HFFc6 (cell line): Measurements from ENCODE around the gene TEX53. TPM values are rescaled to one million over a fixed set of nuclear protein-coding genes. Genes with fewer than 3 reads are reported as not detected.
A peak's percentile ranks its signal among the peaks of the same experiment; 100 is the strongest.

Source experiments
- DNase-seq: peaks from one replicate; pipeline ENCODE4 v3.0.0-alpha.2; 2018
- H3K27ac Mint-ChIP-seq: 2 replicates; pipeline ENCODE4 v1.8.0; 2020; ENCODE audit warnings: mild to moderate bottlenecking, mixed read lengths
- H3K27me3 Mint-ChIP-seq: 2 replicates; pipeline ENCODE4 v1.8.0; 2021; ENCODE audit warnings: mild to moderate bottlenecking, moderate library complexity, mixed read lengths; ENCODE audit not compliant: insufficient read depth
- H3K36me3 Mint-ChIP-seq: 2 replicates; pipeline ENCODE4 v1.8.0; 2021; ENCODE audit warnings: low read depth, mixed read lengths
- H3K4me1 Mint-ChIP-seq: 2 replicates; pipeline ENCODE4 v1.8.0; 2020; ENCODE audit warnings: low read depth, mixed read lengths
- H3K4me3 Mint-ChIP-seq: 2 replicates; pipeline ENCODE4 v1.8.0; 2020; ENCODE audit warnings: mild to moderate bottlenecking, moderate library complexity, mixed read lengths
- H3K9me3 Mint-ChIP-seq: 2 replicates; pipeline ENCODE4 v1.8.0; 2020; ENCODE audit warnings: mild to moderate bottlenecking, mixed read lengths
- CTCF ChIP-seq: fragments of 200-600 bp; sonication (generic); IDR thresholded peaks from 2 replicates; pipeline ENCODE4 v1.5.0; 2021; ENCODE audit warnings: antibody characterized with exemption, mild to moderate bottlenecking
- total RNA-seq, 6 experiments: library from RNA; stranded (reverse); fragmentation: NEBNext Ultra II Directional; extraction: Animal tissue kit (Norgen Biotek cat#: 25700); gene quantifications; 2 replicates in 1 of 6; 3 replicates in 5 of 6; pipeline ENCODE4 v1.2.3, GENCODE V29; 2021

The TEX53 gene
- total RNA-seq, 6 experiments from 2014 or later, result not detected

DNA sequence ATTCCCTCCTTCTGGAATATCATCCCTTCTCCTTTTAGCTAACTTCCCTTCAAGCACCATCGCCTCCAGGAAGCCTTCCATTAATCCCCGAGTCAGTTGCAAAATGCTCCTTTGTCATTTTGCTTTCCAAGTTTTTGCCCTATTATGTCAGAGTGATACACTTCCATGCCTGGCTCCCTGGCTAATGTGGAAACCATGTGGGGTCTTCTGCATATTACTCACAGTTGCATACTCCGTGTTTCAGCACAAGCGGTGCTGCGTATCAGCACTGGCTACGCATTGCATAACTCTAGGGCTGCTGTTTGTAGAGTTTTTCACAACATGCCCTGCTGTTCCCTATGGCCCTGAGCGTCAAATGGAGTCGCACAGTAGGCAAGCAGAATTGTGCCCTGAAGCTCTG is 1.9 kb downstream of the TEX53 start:
- no peaks in the 10 kb centered on the region for H3K9me3 Mint-ChIP-seq
- no peaks in the 10 kb centered on the region for H3K36me3 Mint-ChIP-seq
- H3K27me3 Mint-ChIP-seq, result peaks cover 19% of the 10 kb centered on the region
- H3K4me3 Mint-ChIP-seq, result no peak overlapping the region
- no peak for TF ChIP-seq CTCF
- H3K4me1 Mint-ChIP-seq, result peaks cover 32% of the 10 kb centered on the region
- no peak for DNase-seq
- no peak overlapping the region for H3K27ac Mint-ChIP-seq

- H3K4me1 Mint-ChIP-seq, result peaks cover 32% of the 10 kb centered on the region
- H3K27me3 Mint-ChIP-seq, result peaks cover 6% of the 10 kb centered on the region
- peak; percentile 95 for TF ChIP-seq CTCF
- no peaks in the 10 kb centered on the region for H3K36me3 Mint-ChIP-seq
- no peak overlapping the region for H3K4me3 Mint-ChIP-seq
- no peaks in the 10 kb centered on the region for H3K9me3 Mint-ChIP-seq
- peak overlapping the region; percentile 89 for H3K27ac Mint-ChIP-seq
- peak; percentile 74 for DNase-seq
These were observed 3.9 kb downstream of the TEX53 start for GRCh38 chr9:114653556-114654159.

DNA sequence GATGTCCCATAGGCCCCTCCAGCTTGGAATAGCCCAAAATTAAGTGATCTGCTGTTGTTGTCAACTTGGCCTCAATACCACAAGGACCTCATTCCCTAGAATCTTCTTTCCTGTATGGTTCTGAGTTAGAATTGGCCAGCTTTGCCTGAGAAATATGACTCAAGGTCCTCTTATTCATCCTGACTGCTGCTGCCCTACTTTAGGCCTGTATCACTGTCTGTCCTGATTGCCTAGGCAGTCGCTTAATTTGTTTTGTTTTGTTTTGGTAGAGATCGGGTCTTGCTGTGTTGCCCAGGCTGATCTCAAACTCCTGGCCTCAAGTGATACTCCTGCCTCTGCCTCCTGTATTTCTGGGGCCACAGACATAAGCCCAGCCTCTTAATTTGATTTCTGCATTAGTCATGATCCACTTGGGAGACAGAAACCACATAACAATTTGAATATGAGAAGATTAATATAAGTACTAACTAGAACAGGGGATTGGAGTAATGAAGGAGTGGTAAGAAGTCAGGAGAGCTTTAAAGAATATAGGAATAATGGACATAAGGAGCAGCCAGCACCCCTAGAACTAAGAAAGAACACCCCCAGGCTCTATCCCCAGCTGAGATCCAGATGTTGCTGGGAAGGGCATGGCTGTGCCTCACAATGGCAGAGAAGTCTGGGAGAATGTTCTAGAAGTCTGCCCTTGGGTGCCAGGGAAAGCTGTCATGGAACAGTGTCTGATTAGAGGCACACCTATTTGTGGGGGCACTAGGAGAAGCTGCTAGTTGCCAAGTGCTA is 4.6 kb downstream of the TEX53 start:
- Mint-ChIP-seq H3K36me3 (no peaks in the 10 kb centered on the region), H3K4me1 (peaks cover 32% of the 10 kb centered on the region), H3K27ac (peak overlapping the region; percentile 89), H3K27me3 (peaks cover 3% of the 10 kb centered on the region), H3K4me3 (peak overlapping the region; percentile 45; the same call in 1 of the 2 replicates), H3K9me3 (no peaks in the 10 kb centered on the region)
- peak; percentile 61 for DNase-seq
- no peak for TF ChIP-seq CTCF

DNA sequence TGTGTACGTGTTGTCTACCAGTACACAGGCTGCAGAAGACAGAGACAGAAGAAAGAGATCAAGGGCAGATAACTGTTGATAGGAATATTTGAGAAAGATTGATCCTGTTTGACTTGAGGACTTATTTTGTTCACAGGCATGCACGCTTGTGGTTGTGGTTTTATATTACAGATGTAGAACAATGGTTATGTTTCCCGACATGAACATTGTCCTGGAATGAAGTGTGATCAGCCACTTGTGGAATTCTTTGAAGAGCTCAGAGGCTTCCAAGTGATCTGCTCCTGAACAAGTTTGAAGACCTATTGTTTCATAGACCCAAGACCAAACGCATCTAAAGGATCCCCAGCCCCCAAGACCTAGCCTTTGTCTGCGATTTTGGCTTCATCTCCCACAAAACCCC is 13.7 kb downstream of the TEX53 start:
- Mint-ChIP-seq H3K27me3 (no peaks in the 10 kb centered on the region), H3K4me3 (no peak overlapping the region), H3K36me3 (0 out of 2 replicates have a peak, but pooled peaks cover 10% of the 10 kb centered on the region), H3K4me1 (peaks cover 7% of the 10 kb centered on the region), H3K27ac (no peak overlapping the region), H3K9me3 (no peaks in the 10 kb centered on the region)
- DNase-seq, result no peak
- TF ChIP-seq CTCF, result no peak

GRCh38 chr9:114643001-114643400 is 14.6 kb downstream of the TEX53 start:
- Mint-ChIP-seq H3K9me3 (no peaks in the 10 kb centered on the region), H3K4me1 (peaks cover 7% of the 10 kb centered on the region), H3K36me3 (0 out of 2 replicates have a peak, but pooled peaks cover 10% of the 10 kb centered on the region), H3K4me3 (no peak overlapping the region), H3K27ac (no peak overlapping the region), H3K27me3 (no peaks in the 10 kb centered on the region; the same call in 1 of the 2 replicates)
- TF ChIP-seq CTCF, result no peak
- no peak for DNase-seq
